HEK293T (cell line): ENCODE measurements around the gene SH3RF3.

ENCODE experiments used
- BHLHE40 ChIP-seq: fragments of 450-650 bp; IDR thresholded peaks from 2 replicates; pipeline ENCODE4 v1.6.1; 2016; ENCODE audit warnings: mild to moderate bottlenecking, moderate library complexity, borderline replicate concordance
- FOXA1 ChIP-seq: fragments of 450-650 bp; IDR thresholded peaks from 2 replicates; pipeline ENCODE4 v1.6.1; 2016; ENCODE audit warnings: mild to moderate bottlenecking
- FOXK2 ChIP-seq: fragments of 450-650 bp; IDR thresholded peaks from 2 replicates; pipeline ENCODE4 v1.6.1; 2016; ENCODE audit warnings: mild to moderate bottlenecking
- FOXM1 ChIP-seq: fragments of 450-650 bp; IDR thresholded peaks from 2 replicates; pipeline ENCODE4 v1.6.1; 2017; ENCODE audit warnings: mild to moderate bottlenecking, borderline replicate concordance
- L3MBTL2 ChIP-seq: fragments of 450-650 bp; conservative IDR thresholded peaks from 2 replicates; pipeline ENCODE4 v1.6.1; 2016; ENCODE audit warnings: mild to moderate bottlenecking
- SP1 ChIP-seq: fragments of 450-650 bp; IDR thresholded peaks from 2 replicates; pipeline ENCODE4 v1.6.1; 2017
- ZNF384 ChIP-seq: fragments of 450-650 bp; IDR thresholded peaks from 2 replicates; pipeline ENCODE4 v1.6.1; 2016

DNA sequence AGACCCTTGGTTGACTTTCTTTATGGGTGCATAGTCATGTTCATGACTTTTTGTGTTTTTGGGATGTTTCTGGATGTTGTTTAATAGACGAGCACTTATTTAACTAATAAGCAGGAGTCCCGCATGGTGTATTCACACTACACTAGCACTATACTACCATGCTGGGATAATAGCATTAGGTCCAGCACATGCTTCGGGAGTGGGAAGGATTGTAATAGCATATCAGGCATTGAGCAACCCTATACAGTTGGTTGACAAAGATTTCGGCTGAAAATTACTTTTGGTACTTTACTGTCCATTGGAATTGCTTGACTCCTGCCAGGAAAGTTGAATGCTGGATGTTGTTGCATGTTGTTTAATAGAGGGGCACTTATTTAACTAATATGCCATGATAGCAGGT is 2.8 kb downstream of the SH3RF3 start:
- TF ChIP-seq ZNF384, result no peak
- TF ChIP-seq BHLHE40, result no peak
- TF ChIP-seq L3MBTL2, result no peak; the same call in 1 of the 2 replicates
- no peak for TF ChIP-seq FOXM1
- TF ChIP-seq FOXK2, result no peak
- no peak for TF ChIP-seq FOXA1
- no peak for TF ChIP-seq SP1
